GM12892 (cell line): ENCODE results near the gene COQ10A. TPM values are rescaled to one million over a fixed set of nuclear protein-coding genes. Genes with fewer than 3 reads are reported as not detected.

Experiments
- DNase-seq: peaks from one replicate; pipeline ENCODE4 v3.0.0; 2011; ENCODE audit not compliant: insufficient read length
- FAIRE-seq: peaks from 2 replicates; lab custom pipeline; 2011; peaks lifted over from hg19 to GRCh38; lab: Jason Lieb, UNC
- POLR2A ChIP-seq: IDR thresholded peaks from 2 replicates; pipeline ENCODE4 v1.6.1; 2011; ENCODE audit warnings: low read depth, low read length, control low read depth
- POLR2AphosphoS5 ChIP-seq: IDR thresholded peaks from 2 replicates; pipeline ENCODE4 v1.6.1; 2011; ENCODE audit warnings: low read depth, low read length, control low read depth
- TAF1 ChIP-seq: IDR thresholded peaks from 2 replicates; pipeline ENCODE4 v1.6.1; 2011; ENCODE audit warnings: low read depth, mild to moderate bottlenecking, control low read depth, low read length, borderline replicate concordance
- polyA plus RNA-seq: library from polyadenylated mRNA; unstranded; fragments of >200 nt; gene quantifications from one replicate; pipeline ENCODE4 v1.2.1, GENCODE V29; 2012; ENCODE audit warnings: missing spikeins, inconsistent platforms; ENCODE audit not compliant: missing spikeins

The COQ10A gene
- polyA plus RNA-seq = 7.8 TPM

DNA sequence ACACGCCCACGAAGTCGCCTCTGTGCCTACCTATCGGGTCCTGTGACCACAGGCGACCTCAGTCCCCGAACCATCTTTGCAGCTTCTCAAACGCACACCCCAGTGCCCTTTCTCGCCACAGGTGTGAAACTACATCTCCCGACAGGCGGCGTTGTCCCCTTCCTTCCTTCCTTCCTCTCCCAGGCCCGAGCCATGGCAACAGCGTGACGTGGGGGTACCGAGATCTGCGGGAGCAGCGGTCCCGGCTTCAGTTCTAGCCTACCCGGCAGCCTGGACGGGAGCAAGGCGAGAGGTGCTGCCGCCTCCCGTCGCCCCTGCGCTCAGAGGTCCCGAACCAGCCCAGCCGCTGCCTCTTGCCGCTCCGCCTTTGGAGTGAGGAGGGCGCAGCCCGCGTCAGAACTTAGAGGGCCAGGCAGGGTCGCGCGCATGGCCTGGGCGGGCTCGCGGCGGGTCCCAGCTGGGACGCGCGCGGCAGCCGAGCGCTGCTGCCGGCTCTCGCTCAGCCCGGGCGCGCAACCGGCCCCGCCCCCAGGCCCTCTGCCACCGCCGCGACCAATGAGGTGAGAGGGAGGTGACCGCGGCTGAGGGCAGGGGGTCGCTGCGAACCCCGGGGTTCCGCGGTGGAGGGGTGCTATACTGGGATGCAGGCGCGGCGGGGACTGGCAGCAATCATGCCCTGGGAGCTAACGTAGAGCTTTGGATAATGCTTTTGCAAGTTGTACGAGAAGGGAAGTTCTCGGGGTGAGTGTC lies at the start of gene COQ10A:
TSS of gene COQ10A (plus strand) at position 250 of the 750 bp plus-strand sequence. CDS start at position 427, 177 bp downstream.
- TF ChIP-seq POLR2AphosphoS5 = peak; percentile 60; the same call in 1 of the 2 replicates
- peak; percentile 85; the same call in 1 of the 2 replicates for TF ChIP-seq POLR2A
- no peak for TF ChIP-seq TAF1
- peak; percentile 78 for FAIRE-seq
- DNase-seq = peak; percentile 98

DNA sequence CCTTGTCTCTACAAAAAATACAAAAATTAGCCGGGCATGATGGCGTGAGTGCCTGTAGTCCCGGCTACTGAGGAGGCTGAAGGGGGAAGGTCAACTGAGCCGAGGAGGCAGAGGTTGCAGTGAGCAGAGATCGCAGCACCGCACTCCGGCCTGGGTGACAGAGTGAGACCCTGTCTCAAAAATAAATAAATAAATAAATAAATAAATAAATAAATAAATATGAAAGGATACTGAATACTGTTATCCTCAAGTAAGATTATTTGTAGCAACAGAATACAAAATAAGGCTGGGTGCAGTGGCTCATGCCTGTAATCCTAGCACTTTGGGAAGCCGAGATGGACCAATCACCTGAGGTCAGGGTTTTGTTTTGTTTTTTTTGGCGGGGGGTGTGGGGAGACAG lies 46.9 kb upstream of the COQ10A start:
- DNase-seq = no peak
- no peak for FAIRE-seq
- TF ChIP-seq POLR2A (no peak), TAF1 (no peak), POLR2AphosphoS5 (no peak)

DNA sequence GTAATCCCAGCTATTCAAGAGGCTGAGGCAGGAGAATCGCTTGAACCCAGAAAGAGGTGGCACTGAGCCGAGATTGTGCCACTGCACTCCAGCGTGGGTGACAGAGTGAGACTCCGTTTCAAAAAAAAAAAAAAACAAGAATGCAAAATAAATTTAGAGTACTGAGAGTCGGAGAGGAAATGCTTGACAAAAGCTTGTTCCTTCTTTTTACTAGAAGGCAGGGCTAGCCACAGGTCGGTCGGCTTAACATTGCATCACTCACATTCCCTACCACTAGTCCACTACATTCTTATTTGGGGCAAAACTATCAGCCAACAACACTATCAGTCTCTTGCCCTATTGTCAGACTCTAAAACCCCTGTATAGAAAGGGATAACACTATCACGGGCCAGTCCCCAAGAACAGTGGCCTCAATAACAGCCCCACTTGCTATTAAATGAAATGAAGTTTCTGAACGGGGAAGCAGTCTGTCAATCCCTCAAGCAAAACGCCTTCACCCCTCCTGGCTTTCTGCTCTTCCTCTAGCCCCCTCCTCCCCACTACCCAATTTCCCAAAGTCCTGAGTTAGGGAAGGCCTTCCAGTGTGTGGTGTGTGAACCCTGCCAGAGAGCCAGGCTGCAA lies 46.0 kb upstream of the COQ10A start:
- no peak for DNase-seq
- TF ChIP-seq POLR2AphosphoS5 = no peak
- TF ChIP-seq POLR2A = no peak
- TF ChIP-seq TAF1 = no peak

DNA sequence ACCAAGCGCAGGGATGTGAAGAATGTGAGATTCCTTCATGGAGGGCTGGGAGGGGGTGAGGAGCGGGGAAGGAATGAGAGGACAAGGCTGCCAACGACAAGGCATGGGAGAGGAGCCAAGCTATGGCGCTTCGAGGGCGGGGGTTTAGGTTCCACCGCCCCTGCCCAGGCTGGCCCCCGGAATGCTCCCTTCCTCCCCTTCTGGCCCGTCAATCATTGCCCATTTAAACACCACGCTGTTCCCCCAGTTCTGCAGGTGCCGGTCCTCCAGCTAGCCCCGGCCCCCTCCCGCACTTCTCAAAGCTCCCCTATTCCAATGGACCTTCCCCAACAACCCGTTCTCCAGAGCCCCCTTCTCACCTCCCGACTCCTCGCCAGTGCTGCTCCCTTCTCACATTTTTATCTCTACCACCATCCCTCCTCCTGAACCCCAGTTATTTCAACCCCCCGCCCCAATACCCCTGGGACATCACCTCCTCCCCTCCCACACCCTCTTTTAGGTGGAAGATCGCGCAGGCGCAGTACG lies 45.4 kb upstream of the COQ10A start:
- FAIRE-seq (no peak), DNase-seq (no peak)
- TF ChIP-seq POLR2A = no peak
- no peak for TF ChIP-seq TAF1
- no peak for TF ChIP-seq POLR2AphosphoS5

More for the DNA sequence above, 46.0 kb upstream of the COQ10A start:
- FAIRE-seq = no peak

DNA sequence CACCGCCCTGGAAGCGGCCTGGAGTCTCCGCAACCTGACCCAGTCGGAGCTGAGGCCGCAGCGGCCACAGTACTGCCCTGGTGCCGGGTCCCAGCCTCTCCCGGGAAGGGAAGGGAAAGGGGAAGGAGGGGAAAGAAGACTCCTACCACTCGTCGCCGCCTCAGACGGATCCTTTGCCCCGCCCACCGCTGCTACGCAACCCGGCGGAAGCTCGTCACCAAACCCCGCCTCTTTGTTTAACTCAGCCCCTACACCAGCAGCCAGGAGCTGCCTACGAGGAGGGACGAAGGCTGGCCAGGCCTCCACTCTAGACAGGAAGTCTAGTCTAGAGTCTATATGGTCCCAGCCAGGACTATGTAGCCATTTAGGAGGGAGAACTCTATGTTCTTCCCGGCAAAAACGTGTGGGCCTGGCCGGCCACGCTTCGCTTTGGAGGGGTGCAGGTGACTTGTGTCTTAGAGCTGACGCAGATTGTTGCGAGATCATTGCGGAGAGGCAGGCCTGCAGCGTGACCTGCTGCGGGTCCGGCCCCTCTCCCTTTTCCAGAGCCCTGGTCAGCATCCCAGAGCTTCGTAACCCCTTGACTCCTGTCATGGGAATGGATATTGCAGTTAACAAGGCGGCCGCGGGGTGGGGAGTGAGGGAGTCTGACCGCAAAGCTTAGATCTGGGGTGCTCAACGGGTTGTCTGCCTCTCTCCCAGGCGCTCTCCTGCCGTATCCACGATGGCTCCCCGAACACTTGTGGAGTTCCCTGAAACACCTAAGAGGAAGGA lies 44.8 kb upstream of the COQ10A start, which contains the start of gene RNF41:
TSS of gene RNF41 (minus strand) at position 166 of the 774 bp plus-strand sequence. CDS start 7,875 bp downstream, outside the sequence.
- FAIRE-seq = peak; percentile 95
- peak; percentile 97 for DNase-seq
- peak; percentile 91 for TF ChIP-seq POLR2A
- TF ChIP-seq TAF1 = 0 out of 2 replicates have a peak, but pooled peaks have one; percentile 51
- peak; percentile 91 for TF ChIP-seq POLR2AphosphoS5

DNA sequence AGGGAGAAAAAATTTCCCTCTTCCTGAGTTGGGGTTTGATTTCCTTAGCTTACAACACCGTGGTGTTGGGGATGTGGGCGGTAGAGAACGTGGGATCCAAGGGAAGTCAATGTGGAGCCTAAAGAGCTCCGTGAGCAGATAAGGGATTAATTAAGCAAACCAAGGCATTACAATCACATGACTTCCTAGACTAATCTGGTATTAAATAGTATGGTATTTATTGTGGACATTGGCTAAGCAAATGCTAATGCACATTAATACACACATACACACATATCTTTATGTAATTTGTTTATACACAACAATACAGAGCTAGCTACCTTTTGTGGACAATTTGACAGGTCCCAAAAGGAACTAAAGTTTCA lies 44.2 kb upstream of the COQ10A start:
- TF ChIP-seq POLR2AphosphoS5 (no peak), TAF1 (no peak), POLR2A (no peak)

DNA sequence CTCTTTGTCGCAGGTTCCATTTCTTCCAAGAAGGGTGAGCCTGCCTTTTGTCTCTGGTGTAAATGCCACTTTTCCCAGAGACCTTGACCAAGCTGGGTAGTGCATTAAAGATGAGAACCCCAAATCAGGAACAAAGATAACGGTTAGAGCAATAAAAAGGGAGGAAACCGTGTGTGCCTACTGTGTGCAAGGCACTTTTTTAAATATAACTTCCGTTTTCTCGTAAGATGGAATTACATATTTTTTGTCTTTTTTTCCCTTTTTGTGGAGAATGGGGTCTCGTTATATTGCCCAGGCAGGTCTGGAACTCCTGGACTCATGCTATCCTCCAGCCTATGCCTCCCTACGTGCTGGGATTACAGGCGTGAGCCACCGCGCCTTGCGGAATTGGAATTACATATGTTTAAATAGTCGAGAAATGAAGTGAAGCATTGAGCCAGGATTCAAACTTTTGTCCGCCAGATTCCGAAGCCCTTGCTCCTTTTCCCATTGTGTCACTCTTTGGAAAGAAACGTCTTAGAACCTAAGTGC lies 43.1 kb upstream of the COQ10A start:
- no peak for TF ChIP-seq POLR2AphosphoS5
- no peak for TF ChIP-seq POLR2A
- FAIRE-seq (no peak), DNase-seq (no peak)

More for the DNA sequence above, 44.2 kb upstream of the COQ10A start:
- no peak for FAIRE-seq
- DNase-seq = no peak

DNA sequence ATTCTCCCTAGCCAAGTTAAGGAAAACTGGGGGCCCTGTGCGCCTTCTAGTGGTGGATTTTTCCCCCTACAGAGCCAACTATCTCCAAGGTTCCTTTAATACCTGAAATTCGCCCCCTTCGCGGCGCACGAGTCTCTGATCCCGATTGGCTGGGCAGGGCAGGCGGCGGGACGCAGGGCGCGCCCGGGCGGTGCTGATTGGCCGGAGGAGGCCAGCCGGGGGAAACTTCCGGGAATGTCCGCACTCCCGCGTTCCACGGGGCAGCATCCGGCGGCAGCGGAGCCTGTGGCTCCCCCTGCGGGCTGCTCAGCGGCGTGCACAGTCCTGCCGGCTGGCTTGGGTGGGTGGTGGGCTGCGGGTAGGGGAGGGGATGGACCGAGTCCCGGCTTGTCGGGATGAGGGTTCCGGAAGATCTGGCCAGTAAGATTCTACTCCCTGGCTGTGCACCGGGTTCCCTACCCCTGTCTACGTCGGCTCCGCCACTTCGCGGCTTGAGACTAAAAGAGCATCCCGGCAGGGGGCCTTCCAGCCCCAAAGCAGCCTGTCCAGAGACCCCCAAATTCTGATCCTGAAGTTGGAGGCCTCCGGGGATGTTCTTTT lies 42.5 kb upstream of the COQ10A start, which contains the start of gene NABP2:
TSS of gene NABP2 (plus strand) at position 241 of the 600 bp plus-strand sequence. CDS start 515 bp downstream, outside the sequence.
- peak; percentile 96 for FAIRE-seq
- peak; percentile 100 for DNase-seq
- TF ChIP-seq TAF1 (0 out of 2 replicates have a peak, but pooled peaks have one; percentile 11), POLR2A (peak; percentile 47; the same call in 1 of the 2 replicates), POLR2AphosphoS5 (0 out of 2 replicates have a peak, but pooled peaks have one; percentile 24)

DNA sequence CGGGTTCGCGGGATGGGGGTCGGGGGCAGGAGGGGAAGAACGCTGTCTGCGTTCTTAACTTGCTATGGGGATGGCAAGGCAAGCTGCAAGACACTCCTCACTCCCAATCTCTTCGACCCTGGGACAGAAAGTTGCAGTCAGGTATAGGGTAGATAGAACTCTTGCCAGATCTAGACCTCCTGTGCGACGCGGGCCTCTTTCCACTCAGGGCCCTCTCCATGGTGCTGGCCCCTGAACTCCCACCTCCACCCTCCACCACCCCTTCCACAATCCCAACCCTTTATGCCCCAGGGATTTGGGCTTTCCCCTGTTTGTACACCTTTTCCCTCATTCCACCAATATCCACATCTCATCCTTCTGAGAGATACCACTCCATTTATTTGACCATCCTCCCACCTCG lies 41.8 kb upstream of the COQ10A start:
- no peak for FAIRE-seq
- no peak for DNase-seq
- TF ChIP-seq TAF1 (no peak), POLR2A (no peak), POLR2AphosphoS5 (no peak)

DNA sequence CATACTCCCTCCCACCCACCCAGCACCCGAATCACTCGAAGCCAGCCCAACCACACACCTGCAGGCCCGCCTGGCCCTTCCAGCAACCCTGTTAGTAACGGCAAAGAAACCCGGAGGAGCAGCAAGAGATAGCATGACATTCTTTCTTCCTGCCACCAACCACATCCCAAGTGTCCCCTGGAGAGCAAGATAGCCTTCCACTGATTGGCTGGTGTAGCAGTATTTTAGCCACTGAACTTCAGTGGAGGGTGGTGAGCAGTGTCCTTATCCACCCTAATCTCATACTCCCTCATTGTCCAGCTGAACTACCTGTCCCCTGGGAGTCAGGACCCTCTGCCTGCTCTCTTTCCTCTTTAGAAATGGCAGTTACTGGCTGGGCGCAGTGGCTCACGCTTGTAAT lies 37.7 kb upstream of the COQ10A start:
- TF ChIP-seq POLR2A (no peak), POLR2AphosphoS5 (no peak), TAF1 (no peak)
- DNase-seq (no peak), FAIRE-seq (no peak)
